ENCODE data around the gene LRBA.

Gene LRBA

DNA sequence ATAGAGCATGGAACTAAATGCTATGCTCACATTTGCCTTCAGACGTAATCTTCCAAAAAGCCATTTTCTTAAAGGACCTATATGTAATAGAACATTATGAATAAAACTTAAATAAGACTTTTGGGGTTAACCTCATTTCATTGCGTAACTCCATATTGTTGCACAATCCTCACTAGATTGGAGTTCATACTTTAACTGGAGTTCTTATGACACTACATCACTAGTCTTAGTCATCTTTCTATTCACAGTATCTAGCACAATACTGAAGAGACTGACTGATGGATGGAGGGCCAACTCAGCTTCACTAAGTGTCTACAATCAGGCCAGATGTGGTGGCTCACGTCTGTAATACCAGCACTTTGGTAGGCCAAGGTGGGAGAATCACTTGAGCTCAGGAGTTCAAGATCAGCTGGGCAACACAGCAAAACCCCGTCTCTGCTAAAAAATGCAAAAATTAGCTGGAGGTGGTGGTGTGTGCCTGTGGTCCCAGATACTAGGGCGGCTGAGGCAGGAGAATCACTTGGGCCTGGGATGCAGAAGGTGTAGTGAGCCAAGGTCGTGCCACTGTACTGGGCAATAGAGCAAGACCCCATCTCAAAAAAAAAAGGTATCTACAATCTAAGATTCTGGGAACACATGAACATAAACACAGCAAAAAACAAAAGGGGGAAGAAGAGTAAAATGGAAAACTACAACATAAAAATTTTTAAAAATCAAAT, 513.9 kb downstream of the LRBA start:
- no peak for DNase-seq (ENCODE audit: low read depth in 2 of 2)

DNA sequence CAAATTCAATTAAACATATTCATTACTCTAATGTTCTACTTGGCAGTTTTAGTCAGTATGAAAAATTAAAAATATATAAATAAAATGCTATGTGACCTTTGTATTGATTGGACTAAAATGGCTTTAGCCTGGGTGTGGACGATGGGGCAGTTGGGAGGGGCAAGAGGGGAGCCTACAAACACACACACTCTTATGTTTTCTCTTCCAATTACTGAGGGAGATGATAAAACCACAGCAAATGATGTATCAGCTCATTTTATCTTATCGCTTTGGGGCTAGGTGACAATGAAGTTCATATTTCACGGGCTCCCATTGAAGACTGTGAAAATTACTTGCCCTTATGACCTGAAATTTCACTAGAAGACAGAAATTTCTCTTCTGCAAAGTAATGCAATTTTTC, 517.5 kb downstream of the LRBA start:
- DNase-seq (ENCODE audit: low read depth in 2 of 2), result no peak

DNA sequence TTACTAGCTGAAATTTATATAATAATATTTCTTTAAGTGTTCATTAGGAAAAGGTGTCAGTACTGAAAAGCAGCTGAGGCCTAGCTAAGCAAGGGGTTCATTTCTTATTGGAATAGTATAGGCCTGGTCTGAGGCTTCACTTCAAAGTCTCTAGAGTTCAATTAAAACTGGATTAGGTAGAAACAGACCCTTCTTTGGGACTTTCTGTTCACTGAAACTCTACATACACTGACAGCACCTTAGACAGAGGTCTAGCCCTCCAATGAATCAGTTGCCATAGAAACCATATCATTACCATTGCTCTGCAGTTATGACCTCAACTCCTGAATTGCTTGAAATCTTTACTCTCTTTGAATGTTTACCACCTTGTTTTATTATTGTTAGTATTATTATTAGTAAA, 519.5 kb downstream of the LRBA start:
- DNase-seq (ENCODE audit: low read depth in 2 of 2), result no peak

DNA sequence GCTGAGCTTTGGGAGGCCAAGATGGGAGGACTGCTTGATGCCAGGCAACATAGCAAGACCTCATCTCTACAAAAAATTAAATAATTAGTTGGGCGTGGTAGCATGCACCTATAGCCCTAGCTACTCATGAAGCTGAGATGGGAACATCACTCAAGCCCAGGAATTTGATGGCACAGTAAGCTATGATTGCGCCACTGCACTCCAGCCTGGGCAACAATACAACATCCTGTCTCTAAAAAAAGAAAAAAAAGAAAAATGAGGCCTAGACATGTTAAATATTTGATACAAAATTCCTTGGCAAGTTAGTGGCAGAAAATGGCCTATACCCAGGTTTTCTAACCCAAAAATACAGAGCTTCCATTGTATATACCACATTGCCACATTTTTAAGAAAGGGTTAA, 521.2 kb downstream of the LRBA start:
- no peak for DNase-seq (ENCODE audit: low read depth in 2 of 2)

DNA sequence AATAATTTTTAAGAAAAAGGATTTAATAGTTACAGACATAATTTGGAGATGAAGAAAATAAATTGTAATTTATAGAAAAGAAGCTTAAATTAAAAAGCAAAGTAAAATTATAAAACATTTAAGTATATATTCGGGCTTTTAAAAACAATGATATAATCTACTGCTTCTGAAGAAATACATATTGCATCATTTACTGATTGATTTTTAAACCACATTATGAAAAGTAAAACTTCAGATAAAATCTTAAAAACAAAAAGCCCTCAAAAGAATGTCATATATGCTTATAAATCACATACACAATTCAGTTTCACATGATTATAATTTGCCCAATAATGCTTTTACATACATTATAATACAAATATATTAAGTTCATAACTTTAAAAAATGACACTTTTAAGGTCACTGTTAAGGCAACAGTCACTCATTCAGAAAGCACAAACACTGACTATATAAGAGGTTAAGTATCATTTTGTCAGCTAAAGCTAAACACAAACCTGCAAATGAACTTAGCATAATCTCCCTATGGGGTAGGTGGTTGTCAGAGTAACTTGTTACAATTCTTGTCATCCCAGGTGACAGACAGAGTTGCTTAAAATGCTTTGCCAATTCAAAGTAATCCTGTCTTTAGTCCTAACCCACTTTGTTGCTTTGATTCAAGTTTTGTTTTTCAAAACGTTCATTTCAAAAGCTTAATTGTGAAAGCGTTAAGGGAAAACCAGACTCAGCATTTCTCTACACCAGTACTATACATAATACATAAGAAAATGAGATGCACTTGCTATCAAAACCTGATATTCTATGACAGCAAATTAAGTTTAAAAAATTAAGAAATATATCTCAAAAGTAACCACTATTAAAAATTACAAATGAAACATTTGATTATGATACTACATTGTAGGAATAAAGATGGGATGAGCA, 523.7 kb downstream of the LRBA start:
- DNase-seq (ENCODE audit: low read depth in 2 of 2), result no peak

DNA sequence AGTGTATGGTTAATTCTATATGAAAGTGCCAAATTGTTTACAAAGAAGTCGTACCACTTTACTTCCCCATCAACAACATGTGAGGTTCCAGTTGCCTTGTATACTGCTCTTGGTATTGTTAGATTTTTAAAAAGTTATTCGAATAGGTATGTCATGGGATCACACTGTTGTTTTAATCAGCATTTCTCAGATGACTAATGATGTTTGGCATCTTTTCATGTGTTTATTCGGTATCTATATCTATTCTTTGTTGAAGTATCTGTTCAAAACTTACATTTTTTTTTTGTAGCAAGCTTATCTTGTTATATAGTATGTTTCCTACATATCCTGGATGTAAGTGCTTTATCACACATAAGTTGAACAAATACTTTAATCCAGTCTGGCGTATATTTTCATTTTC, 532.5 kb downstream of the LRBA start:
- no peak for DNase-seq (ENCODE audit: low read depth in 2 of 2)

DNA sequence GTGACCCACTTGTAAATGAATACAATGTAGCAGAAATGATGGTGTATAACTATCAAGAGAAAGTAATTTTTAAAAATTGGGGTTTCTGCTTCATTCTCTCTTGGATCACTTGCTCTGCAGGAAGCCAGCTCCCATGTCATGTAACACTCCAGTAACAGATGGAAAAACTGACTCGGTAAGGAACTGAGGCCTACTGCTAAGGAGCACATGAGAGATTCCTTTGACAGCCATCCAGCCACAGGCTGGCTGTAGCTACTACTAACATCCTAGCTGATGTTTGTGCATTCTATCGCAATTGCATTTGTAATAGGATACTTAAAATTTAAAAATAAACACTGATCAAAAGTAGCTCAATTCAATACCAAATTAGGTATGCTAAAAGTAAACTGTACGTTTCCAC, 535.4 kb downstream of the LRBA start:
- DNase-seq (ENCODE audit: low read depth in 2 of 2), result no peak

DNA sequence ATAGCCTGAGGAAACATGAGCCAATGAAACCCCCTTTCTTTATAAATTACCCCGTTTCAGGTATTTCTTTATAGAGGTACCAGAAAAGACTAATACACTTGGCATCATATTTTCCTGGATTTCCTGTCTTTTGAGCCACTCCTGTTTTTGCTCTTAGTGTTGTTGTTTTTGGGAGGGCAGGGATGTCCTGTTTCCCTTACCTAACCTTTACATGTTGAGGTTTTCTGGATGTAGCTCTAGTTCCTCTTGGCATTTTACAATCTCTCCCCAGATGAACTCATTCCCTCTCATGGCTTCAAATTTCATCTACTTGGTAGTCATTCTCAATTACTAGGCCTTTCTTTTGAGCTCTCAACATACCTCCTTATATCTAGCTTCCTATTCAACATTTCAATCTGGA, 537.2 kb downstream of the LRBA start:
- no peak for DNase-seq (ENCODE audit: low read depth in 2 of 2)

DNA sequence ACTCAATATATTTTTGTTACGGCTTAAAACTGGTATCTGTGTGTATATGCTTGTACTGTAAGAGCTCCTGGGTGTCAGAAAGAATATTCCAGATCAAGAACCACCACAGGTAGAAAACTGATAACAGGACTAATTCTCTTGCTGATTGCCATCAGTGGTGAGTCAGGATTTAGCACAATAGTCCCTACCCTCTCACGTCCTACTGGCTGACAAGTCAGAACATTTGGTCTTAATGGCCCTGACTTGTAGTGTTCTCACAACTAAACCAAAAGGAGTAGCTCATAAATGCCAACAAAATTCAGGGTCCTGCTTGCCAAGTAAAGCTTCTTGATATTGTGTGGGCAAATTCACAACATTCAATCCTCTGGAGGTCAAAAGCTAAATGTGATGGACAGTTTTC, 538.3 kb downstream of the LRBA start:
- no peak for DNase-seq (ENCODE audit: low read depth in 2 of 2)

DNA sequence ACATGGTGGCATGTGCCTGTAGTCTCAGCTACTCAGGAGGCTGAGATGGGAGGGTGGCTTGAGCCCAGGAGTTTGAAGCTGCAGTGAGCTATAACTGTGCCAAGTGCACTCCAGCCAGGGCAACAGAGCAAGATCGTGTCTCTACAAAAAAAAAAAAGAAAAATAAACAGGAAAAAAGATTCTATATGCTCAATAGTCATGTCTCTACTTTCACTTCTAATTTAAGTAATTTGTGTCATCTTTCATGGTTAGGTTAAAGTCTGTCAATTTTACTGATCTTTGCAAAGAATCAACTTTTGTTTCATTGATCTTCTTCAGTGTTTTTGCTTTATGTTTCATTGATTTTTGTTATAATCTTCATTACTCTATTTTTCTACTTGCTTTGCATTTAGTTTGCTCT, 539.3 kb downstream of the LRBA start:
- DNase-seq (ENCODE audit: low read depth in 2 of 2), result no peak

DNA sequence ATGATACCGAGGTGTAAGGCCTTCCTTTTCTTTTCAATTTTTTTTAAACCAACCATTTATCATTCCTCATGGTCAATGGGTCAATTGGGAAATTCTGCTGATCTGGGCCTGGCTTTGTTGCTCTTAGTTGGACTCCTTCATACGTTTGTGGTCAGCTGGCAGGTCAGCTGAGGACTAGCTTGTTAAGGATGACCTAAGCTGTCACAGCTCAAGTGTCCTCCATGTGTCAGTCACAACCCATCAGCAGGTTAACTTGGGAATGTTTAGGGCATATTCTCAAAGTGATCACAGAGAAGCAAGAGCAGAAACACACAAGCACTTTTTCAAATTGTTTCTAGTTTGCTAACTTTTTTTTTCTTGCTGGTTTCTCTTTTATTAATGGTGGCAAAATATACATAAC, 550.6 kb downstream of the LRBA start:
- DNase-seq (ENCODE audit: low read depth in 2 of 2), result no peak

DNA sequence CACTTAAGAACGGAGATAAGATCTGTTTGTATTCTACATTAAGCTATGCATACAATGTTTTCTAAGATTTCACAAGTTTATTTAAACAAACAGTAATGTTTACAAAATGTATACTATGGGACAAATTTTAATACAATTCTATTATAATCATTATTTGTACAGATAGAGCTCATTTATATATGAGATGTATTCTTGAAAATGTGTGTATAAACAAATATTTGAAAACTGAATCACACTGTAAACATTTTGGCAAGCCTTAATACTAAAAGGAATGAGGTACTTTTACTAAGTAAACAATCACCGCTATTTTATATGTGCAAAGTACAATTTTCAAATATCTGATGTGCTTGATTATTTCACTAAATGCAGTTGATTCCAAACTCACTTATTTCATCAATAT, 552.3 kb downstream of the LRBA start:
- DNase-seq (ENCODE audit: low read depth in 2 of 2), result no peak

DNA sequence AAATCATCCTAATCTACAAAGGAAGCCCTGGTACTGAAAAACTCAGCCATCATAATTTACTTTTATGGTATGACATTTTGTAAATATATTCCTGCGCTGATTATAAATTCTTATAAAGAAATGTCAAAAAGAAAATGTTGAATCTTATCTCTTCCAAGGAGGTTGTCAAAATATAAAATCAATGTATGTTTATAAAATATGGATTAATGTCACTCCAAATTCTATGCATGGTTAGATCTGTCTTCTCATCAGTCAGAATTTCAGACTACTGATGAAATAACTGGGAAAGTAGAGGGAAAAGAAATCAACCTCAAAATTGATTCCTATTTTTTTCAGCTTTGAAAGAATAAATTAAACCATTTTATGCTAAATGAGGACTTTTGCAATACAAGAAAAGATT, 553.1 kb downstream of the LRBA start:
- DNase-seq (ENCODE audit: low read depth in 2 of 2), result no peak

DNA sequence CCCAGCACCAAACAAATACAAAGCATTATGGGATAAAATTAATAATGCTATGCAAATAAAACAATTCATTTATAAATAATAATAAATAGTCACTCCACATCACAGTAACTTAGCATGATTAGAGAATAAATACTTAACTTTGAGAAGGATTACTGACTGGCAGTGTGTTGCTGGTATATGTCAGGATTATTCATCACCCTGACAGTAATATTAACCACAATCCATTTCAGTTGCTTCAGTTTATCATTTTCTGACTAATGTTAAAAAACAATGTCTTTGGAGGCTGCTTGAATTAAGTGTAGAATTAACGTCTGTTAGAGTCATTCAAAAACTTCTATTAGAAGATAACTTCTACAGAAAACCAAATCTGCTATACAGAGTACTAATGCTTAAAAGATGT, 557.3 kb downstream of the LRBA start:
- no peak for DNase-seq (ENCODE audit: low read depth in 2 of 2)

DNA sequence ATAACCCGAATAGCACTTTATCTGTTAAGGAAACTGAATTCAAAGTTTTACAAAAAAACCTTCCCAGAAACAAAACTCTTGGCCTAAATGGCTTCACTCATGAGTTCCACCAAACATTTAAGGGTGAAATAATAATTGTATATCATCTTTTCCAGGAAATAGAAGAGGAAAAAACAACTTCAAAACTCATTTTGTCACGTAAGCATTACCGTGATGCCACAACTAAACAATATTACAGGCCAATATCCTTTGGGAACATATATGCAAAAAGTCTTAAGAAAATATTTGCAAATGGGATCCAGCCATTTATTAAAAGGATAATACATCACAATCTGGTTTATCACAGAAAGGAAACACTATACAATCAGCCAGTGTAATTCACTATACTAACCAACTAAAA, 563.2 kb downstream of the LRBA start:
- DNase-seq (ENCODE audit: low read depth in 2 of 2), result no peak

DNA sequence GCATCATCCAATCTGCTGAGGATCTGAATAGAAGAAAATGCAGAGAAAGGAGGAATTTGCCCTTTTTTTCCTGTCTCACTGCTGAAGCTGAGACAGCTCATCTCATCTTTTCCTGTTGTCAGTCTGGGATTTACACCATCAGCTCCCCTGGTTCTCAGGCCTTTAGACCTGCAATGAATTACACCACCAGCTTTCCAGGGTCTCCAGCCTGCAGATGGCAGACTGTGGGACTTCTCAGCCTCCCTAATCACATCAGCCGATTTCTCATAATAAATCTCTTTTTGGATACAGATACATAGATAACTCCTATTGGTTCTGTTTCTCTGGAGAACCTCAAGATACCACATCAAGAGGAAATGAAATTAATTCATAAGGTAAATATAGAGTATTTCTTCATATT, 567.7 kb downstream of the LRBA start:
- DNase-seq (ENCODE audit: low read depth in 2 of 2), result no peak

DNA sequence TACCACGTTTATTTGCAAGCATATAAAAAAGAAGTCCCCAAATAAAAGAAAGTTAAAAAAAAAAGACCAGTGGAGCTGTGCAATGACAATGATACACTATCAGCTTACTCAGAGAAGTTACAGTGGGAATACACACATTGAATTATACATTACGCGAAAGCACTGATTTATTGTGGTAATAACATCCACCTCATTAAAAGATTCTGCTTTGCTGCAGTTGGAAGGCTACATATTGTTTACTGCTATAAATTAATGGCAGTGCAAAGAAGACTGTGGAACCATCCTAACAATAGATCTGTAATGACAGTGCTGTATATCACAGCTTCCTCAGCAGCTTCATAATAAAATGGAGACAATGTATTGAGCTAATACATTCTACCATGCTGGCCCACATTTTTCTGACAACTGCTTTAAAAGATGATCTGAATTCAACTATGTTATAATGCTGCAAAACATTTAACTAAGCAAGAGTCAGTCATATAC, 575.6 kb downstream of the LRBA start:
- DNase-seq (ENCODE audit: low read depth in 2 of 2), result no peak

DNA sequence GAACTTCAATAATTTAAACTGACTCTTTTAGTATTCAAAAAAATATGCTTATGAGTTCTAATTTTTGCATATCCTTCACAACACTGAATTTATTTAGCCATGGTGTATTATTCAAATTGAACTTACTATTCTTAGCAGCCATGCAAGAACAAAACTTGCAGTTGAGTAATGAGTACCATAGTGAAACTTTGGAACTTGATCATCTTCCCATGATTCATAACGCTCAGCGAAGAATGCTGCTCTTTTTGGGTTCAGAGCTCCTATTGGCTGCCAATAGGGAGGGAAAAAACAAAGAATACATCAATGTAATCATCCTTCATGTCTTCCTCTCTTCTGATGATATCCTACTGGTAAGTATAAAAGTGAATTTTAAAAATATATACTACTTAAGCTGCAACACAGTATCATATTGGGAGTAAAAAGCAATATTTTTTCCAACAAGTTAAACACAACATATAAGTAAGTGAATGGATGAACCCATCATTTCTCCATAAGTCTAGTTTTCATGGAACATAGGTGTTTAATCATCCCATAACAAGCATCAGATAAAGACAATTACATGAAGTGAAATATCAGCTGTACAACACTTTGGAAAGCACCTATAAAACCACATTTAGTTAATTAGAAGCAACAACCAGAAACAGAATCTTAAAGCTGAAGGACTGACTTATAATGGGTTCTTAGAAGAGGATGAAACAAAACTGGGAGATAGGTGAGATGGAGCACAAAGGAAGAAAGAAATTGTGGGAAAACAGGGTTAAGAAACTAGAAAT, 578.3 kb downstream of the LRBA start:
- no peak for DNase-seq (ENCODE audit: low read depth in 2 of 2)

DNA sequence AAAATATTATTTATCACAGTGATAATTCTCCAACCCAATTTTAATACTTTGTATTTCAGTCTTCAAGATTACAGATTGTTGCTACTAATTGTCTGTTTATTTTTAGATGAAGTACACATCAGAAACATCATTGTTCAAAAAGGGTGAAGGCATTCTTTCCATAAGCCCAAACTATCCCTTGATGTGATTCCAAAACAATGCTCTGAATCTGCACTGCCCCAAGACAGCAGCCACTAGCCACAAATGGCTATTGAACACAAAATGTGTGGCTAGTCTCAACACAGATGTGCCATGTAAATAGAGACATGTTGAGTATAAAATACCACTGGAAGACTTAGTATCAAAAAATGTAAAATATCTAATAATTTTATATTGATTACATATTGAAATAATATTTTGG, 583.9 kb downstream of the LRBA start:
- DNase-seq (ENCODE audit: low read depth in 2 of 2), result no peak

DNA sequence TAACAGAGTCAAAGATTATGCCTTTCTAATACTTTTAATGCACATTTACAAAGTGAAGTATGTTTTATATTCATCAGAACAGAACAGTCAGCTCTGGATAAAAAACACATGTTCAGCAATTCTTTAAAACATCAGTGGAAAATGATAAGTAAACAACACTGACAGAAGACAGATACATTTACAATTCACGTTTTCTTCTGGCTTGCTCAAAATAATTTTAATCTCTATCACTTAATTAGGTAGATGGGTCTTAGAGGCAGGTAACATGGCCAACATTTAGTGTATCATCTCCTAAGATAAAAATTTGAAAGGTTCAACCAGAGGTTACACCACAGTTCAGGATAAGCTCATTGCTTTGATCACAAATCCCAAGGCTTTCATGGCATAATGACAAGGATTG, 589.9 kb downstream of the LRBA start:
- no peak for DNase-seq (ENCODE audit: low read depth in 2 of 2)

DNA sequence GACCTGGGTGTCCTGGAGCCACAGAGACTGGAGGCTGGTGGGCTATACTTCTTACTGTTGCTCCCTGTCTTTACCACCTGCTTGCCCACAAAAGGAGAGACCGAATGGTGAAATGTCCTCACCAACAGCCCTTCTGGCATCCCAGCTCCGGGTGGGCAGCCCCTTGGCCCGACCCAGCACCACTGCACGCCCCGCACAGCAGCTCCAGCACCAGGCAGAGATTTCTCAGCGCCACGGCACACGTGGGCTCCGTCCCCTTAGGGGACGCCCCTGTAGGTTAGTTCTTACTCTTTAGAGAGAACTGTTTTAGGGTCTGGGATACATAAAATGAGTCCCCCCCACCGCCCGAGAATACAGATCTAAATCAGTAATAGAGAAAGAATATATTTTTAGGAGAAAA, 591.6 kb downstream of the LRBA start:
- no peak for DNase-seq (ENCODE audit: low read depth in 2 of 2)

DNA sequence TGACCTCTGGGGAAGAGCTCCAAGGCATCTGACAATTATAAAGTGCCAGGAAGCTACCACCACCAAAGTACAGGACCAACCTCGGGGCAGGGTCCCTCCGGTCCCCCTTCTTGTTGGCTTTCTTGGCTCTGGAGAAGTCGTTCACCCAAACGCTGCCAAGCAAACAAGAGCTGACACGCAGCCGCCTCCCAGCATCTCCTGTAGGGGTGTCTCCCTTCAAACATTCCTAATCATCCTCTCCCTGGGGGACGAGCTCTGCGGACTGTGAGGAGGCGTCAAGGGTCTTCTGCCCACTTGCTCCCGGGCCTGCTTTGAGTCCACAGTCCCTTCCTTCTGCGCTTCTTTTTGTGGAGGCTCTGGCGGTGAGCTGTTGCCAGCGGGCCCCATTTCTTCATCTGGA, 592.0 kb downstream of the LRBA start:
- no peak for DNase-seq (ENCODE audit: low read depth in 2 of 2)

Measured in stimulated activated CD4-positive, alpha-beta T cell treated with anti-CD3 and anti-CD28 coated beads, Interleukin-1b, Interleukin-23, amount 100 ng/mL, for 1 hour (primary cell).